ENCODE measurements around the gene TNFRSF8.

The TNFRSF8 gene

GRCh38 chr1:12097321-12097720 lies 34.2 kb downstream of the TNFRSF8 start:
- Histone ChIP-seq H3K9me2 (replicated peaks; ENCODE audit: control insufficient read depth, low read length) (no peaks in the 10 kb centered on the region), H3K36me3 (ENCODE audit: control insufficient read depth, low read length) (no peaks in the 10 kb centered on the region), H3K4me3 (ENCODE audit: low read length) (no peak overlapping the region), H3K4me2 (ENCODE audit: low read length) (no peak overlapping the region), H3K27me3 (ENCODE audit: control insufficient read depth, low read length) (peaks cover 2% of the 10 kb centered on the region; the same call in 1 of the 2 replicates), H3K79me2 (ENCODE audit: control insufficient read depth, low read length) (no peaks in the 10 kb centered on the region), H3K9me3 (ENCODE audit: control insufficient read depth, insufficient read depth, low read length) (peaks cover 5% of the 10 kb centered on the region; the same call in 1 of the 2 replicates), H4K20me1 (ENCODE audit: control insufficient read depth, insufficient read depth, low read depth, low read length) (no peaks in the 10 kb centered on the region), H3K4me1 (ENCODE audit: control insufficient read depth, low read length) (no peaks in the 10 kb centered on the region), H3K27ac (ENCODE audit: low read depth, low read length) (no peak overlapping the region), H3F3A (ENCODE audit: control insufficient read depth, insufficient read depth) (no peaks in the 10 kb centered on the region)
- TF ChIP-seq CTCF (IDR thresholded peaks at IDR 0.05; ENCODE audit: low read depth, low read length, poor library complexity, severe bottlenecking): no peak
- TF ChIP-seq EZH2phosphoT487 (IDR thresholded peaks at IDR 0.05; ENCODE audit: borderline replicate concordance, low read length): no peak

GRCh38 chr1:12098786-12099185 lies 35.7 kb downstream of the TNFRSF8 start:
- Histone ChIP-seq H3K79me2 (ENCODE audit: control insufficient read depth, low read length) (no peaks in the 10 kb centered on the region), H3K4me3 (ENCODE audit: low read length) (no peak overlapping the region), H3K27me3 (ENCODE audit: control insufficient read depth, low read length) (peaks cover 2% of the 10 kb centered on the region; the same call in 1 of the 2 replicates), H4K20me1 (ENCODE audit: control insufficient read depth, insufficient read depth, low read depth, low read length) (no peaks in the 10 kb centered on the region), H3K27ac (ENCODE audit: low read depth, low read length) (no peak overlapping the region), H3K4me2 (ENCODE audit: low read length) (no peak overlapping the region), H3F3A (ENCODE audit: control insufficient read depth, insufficient read depth) (no peaks in the 10 kb centered on the region), H3K36me3 (ENCODE audit: control insufficient read depth, low read length) (no peaks in the 10 kb centered on the region), H3K4me1 (ENCODE audit: control insufficient read depth, low read length) (no peaks in the 10 kb centered on the region), H3K9me2 (replicated peaks; ENCODE audit: control insufficient read depth, low read length) (no peaks in the 10 kb centered on the region), H3K9me3 (ENCODE audit: control insufficient read depth, insufficient read depth, low read length) (peaks cover 5% of the 10 kb centered on the region; the same call in 1 of the 2 replicates)
- TF ChIP-seq CTCF (IDR thresholded peaks at IDR 0.05; ENCODE audit: low read depth, low read length, poor library complexity, severe bottlenecking): no peak
- no peak for TF ChIP-seq EZH2phosphoT487 (IDR thresholded peaks at IDR 0.05; ENCODE audit: borderline replicate concordance, low read length)

- H3K4me1 ChIP-seq (ENCODE audit: control insufficient read depth, low read length): no peaks in the 10 kb centered on the region
- no peaks in the 10 kb centered on the region for H3K79me2 ChIP-seq (ENCODE audit: control insufficient read depth, low read length)
- H3K9me2 ChIP-seq (replicated peaks; ENCODE audit: control insufficient read depth, low read length): no peaks in the 10 kb centered on the region
- no peaks in the 10 kb centered on the region for H3F3A ChIP-seq (ENCODE audit: control insufficient read depth, insufficient read depth)
- H4K20me1 ChIP-seq (ENCODE audit: control insufficient read depth, insufficient read depth, low read depth, low read length): no peaks in the 10 kb centered on the region
- H3K4me2 ChIP-seq (ENCODE audit: low read length): no peak overlapping the region
- no peak for TF ChIP-seq CTCF (IDR thresholded peaks at IDR 0.05; ENCODE audit: low read depth, low read length, poor library complexity, severe bottlenecking)
- no peak for TF ChIP-seq EZH2phosphoT487 (IDR thresholded peaks at IDR 0.05; ENCODE audit: borderline replicate concordance, low read length)
- H3K27me3 ChIP-seq (ENCODE audit: control insufficient read depth, low read length): peaks cover 2% of the 10 kb centered on the region; the same call in 1 of the 2 replicates
- H3K4me3 ChIP-seq (ENCODE audit: low read length): no peak overlapping the region
- no peak overlapping the region for H3K27ac ChIP-seq (ENCODE audit: low read depth, low read length)
- peaks cover 5% of the 10 kb centered on the region; the same call in 1 of the 2 replicates for H3K9me3 ChIP-seq (ENCODE audit: control insufficient read depth, insufficient read depth, low read length)
- no peaks in the 10 kb centered on the region for H3K36me3 ChIP-seq (ENCODE audit: control insufficient read depth, low read length)
Observed at GRCh38 chr1:12099610-12100009, 36.5 kb downstream of the TNFRSF8 start.
